ENCODE data around the gene WWOX.

- TF ChIP-seq JUN (IDR thresholded peaks at IDR 0.05; ENCODE audit: borderline replicate concordance, insufficient read depth, insufficient read length, low read depth) (no peak), POLR2AphosphoS5 (IDR thresholded peaks at IDR 0.05; ENCODE audit: insufficient read depth, low read depth, low read length) (no peak), CTCF (IDR thresholded peaks at IDR 0.05; ENCODE audit: extremely low read depth in 1 of 2, insufficient read depth in 1 of 2, low read depth in 1 of 2, low read length in 2 of 2) (no peak), MAX (IDR thresholded peaks at IDR 0.05; ENCODE audit: insufficient read depth, insufficient read length) (no peak), POLR2A (IDR thresholded peaks at IDR 0.05; ENCODE audit: low read depth, low read length) (no peak)
These were observed 428.8 kb downstream of the WWOX start for GRCh38 chr16:78528265-78528664.
